HG02981 (cell line): ENCODE results near the gene RABEP1.

Experiments
- ATAC-seq: cut with Tn5 transposase; IDR thresholded peaks from one replicate; pipeline ENCODE4 v1.9.1; 2021; ENCODE audit warnings: mild to moderate bottlenecking, moderate library complexity; ENCODE audit not compliant: unreplicated experiment

Gene RABEP1

GRCh38 chr17:5355421-5356129, 73.5 kb downstream of the RABEP1 start:
- no peak for ATAC-seq

- ATAC-seq = no peak
Measured at GRCh38 chr17:5361426-5361825, 79.3 kb downstream of the RABEP1 start.

DNA sequence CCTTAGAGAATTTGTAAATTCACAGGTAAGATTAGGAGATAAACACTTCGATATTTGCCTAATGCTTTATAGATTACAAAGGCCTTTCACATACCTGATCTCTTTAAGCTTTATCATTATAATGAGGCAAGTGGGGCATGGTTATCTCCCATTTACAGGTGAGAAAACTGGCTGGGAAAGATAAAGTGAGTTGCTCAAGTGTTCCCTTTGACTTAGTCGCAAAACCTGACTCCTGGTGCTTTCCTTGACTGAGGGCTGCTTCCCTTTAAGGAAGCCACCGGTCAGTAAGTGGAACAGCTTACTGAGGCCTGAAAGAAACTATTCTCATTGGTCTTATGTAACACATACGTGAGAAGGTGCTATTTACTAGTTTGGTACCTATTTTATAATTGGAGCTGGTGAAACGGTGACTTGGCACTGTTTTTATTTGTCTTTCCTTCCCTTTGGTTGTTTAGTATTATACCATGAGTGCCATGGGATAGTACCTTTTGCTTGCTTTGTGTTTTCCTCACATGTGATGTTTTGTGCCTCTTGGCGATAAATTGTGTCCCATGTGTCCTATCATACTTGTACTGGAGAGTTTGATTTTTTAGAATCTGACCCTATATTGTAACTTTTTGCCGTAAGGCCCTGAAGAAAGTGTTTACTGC, 80.2 kb downstream of the RABEP1 start:
- no peak for ATAC-seq

DNA sequence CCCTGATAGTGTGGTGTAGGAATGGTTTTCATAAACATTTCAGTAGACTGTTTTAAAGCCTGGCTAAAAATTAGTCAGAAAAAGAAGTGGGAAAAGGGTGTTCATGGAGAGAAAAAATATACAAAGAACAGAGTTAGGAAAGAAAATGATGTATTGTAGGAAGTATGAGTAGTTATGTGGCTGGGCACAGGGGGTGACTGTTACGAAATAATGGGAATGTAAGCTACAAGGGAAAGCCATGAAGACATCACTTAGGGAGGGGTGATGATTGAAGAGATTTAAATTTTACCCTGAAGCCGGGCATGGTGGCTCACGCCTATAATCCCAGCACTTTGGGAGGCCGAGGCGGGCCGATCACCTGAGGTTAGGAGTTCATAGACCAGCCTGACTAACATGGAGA, 82.1 kb downstream of the RABEP1 start:
- no peak for ATAC-seq

GRCh38 chr17:5364696-5365095, 82.6 kb downstream of the RABEP1 start:
- ATAC-seq = no peak

DNA sequence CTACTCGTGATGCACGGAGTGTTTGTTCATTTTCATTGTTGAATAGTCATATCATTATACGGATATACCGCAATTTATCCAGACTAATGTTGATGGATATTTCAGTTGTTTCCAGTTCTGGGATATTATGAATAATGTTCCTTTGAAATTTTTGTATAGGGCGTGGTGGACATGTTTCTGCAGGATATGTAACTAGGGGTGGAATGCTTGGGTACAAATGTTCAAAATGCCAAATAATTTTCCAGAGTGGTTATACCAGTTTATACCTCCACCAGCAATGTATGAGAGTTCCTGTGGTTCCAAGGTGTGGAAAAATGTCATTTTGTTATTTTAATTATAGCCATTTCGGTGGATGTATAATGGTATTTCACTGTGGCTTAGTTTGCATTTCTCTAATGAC, 83.7 kb downstream of the RABEP1 start:
- ATAC-seq = no peak

DNA sequence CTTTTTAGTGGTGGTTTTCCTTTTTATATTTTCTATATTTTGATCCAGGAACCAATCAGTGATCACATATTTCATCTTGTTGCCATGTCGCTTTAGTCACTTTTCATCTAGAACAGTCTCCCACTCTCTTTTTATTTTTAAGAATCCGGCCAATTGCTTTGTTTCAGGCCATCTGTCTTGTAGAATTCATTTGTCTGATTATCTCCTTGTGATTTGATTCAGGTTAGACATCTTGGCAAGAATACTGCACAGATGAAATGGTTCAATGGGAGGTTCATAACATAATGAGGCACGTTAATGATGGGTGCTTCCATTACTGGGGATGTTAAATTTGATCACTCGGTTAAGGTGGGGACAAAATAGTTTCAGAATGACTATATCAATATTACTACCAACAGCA, 88.3 kb downstream of the RABEP1 start:
- no peak for ATAC-seq

- ATAC-seq = no peak
Measured at GRCh38 chr17:5373112-5373511, 91.0 kb downstream of the RABEP1 start.

GRCh38 chr17:5378566-5379207, 96.6 kb downstream of the RABEP1 start:
- ATAC-seq = no peak

DNA sequence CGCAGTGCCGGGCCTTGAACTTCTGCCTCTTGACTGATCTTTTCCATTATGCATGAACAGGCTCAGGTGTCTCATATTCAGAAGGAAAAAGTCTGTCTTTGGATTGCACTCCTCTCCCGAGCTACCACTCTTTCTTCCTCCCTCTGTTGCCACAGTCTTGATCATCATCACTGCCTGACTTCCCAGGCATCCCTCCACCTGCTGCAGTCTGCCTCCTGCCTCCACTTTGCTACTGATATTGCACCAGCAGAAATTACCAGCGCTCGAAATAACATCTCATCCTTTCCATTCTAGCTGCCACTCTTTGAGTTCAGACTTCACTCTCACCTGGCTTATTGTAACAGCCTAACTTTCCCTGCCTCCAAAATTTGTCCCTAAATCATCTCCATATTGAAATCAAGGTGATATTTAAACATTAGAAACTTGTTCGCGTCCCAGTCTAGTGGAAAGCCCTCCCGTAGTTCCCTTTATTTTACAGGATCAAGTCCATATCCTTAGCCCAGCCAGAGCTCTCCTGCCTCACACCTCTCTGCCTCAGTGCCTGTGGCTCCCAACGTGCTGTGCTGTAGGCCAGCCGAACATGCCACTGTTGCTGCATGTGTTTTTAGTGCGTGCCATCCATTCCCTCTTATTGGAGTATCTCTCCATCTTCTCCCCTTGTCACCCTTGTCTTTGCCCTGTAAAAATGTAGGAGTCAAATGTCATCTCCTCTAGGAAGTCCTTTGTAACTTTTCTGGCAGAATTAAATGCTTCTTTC, 97.4 kb downstream of the RABEP1 start:
- no peak for ATAC-seq

- no peak for ATAC-seq
Measured at GRCh38 chr17:5380491-5381135, 98.5 kb downstream of the RABEP1 start.

GRCh38 chr17:5381542-5381941, 99.5 kb downstream of the RABEP1 start:
- ATAC-seq = no peak

DNA sequence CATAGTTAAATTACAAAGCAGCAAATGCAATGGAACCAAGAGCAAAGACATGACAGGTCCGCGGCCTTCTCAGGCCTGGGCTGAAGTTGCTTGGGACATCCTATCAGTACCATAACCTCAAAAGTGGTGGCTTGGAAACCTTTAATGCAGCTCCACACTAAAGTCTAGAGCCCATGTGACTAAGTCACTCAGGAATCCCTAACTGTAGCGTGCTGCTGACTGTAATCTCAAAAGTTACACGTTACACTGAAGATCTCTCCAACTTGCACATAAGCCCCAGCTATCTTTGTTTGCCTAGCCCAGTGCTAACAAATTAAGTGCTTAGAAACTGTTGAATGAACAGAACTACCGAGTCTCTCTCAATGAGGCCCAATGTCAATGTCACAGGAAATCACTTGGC, 109.6 kb downstream of the RABEP1 start:
- ATAC-seq = no peak

DNA sequence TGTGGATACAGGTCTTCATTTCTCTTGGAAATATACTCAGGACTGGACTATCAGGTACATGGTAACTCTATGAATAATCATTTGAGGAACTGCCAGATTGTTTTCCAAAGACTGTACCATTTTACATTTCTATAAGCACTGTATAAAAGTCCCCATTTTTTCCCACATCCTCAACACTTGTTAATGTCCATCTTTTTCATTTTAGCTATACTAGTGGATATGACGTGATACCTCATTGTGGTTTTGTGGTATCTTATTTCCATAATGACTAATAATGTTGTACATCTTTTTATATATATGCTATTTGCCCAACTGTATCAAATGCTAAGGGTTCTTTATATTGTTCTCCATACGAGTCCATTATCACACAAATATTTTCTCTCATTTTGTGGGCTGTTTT, 114.5 kb downstream of the RABEP1 start:
- no peak for ATAC-seq

DNA sequence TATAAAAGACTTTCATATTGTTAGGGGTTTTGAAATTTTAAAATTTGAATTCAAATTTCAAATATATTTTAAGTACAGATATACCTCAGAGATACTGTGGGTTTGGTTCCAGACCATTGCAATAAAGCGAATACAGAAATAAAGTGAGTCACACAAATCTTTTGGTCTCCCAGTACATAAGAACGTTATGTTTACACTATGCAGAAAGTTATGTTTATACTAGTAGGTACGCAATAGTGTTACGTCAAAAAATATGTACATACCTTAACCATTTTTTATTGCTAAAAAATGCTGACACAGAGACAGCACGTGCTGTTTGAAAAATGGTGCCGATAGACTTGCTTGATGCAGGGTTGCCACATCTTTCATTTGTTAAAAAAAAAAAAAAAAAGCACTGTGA, 117.7 kb downstream of the RABEP1 start:
- ATAC-seq = no peak

DNA sequence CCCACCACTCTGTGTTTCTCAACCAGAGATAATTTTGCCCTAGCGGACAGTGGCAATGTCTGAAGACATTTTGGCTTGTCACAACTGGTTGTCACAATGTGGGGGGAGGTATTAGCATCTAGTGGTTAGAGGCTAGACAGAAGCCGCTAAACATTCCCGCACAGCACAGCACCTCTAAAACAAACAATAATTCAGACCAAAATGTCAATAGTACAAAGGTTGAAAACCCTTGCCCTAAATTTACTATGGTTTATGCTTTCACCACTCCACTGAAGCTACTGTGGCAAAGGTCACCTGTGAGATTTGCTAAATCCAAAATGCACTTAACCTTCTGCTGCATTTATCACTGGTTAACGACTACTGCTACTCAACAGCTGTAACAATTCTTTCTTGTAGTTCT, 123.3 kb downstream of the RABEP1 start:
- ATAC-seq = no peak

DNA sequence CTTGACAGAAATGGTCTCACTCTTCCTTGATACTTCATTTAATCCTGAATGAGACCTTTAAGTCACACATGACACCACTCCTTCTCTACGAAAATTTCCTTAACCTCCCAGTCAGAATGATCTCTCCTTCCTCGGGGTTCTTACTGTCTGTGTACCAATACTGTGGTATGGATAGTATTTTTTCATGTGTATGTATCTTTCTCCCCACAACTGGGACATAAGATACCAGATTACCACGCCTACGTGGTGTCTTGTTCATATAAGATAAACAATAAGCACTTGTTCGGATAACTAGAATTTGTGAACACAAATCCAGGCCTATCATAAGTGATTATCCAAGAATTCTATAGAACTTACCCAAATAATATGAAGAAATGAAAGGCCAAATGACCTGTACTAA, 126.1 kb downstream of the RABEP1 start:
- no peak for ATAC-seq

DNA sequence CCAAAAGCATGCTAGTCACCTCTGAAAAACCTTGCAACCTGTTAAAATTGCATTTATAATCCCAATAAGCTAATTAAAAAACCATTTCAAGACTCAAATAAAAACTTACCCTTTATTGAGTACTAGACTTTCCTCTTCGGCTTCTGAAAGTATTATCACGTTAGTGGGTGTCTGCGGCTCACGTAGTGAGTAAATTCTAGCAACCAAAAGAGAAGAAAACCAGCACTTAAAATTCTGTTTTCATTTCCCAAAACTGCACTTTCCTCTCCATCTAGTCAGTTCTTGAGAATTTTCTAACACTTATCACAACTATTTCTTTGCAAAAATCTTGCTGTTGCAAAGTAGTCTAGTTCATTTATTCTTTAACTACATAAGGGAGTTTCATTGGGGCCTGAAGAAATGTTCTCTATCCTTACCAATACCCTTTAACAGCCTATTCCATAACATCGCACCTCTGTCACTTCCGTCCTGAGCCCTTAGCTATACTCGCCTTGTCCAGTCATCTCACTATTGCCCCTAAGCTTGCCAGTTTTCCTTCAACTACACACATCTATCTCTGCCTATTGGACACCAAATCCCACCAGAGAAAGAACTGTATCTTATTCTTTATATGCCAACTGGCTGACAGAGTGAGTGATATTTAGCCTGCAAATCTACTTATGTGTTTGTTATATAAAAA, 128.6 kb downstream of the RABEP1 start:
- ATAC-seq = no peak

DNA sequence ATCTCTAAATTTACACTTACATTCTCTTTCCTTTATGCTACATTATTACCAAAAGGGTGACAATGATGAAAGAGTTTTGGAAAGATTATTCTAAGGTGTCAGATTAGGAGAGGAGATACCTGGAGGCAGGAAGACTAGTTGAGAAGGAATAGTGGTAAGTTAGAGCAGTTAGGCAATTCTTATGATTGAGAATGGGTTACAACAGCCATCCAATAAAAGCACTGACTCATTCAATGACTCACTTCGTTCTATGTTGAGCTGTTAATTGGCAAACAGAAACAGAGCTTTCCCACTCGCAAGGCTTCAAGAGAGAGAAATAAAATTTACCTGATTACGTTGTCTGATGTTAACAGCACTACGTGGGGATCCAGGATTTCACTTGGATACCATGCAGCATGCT, 131.6 kb downstream of the RABEP1 start:
- ATAC-seq = no peak

- no peak for ATAC-seq
Measured at GRCh38 chr17:5416901-5417300, 134.8 kb downstream of the RABEP1 start.
